Measurements from ENCODE around the gene CXCR4. TPM values are rescaled to one million over a fixed set of nuclear protein-coding genes. Genes with fewer than 3 reads are reported as not detected.

CXCR4 gene
- total and polyA plus RNA-seq, 10 of the 15 experiments (the other 5 are each of a cell fraction or from before 2014, with no cell fraction given): 31.1 to 749 (median 52.7) TPM

DNA sequence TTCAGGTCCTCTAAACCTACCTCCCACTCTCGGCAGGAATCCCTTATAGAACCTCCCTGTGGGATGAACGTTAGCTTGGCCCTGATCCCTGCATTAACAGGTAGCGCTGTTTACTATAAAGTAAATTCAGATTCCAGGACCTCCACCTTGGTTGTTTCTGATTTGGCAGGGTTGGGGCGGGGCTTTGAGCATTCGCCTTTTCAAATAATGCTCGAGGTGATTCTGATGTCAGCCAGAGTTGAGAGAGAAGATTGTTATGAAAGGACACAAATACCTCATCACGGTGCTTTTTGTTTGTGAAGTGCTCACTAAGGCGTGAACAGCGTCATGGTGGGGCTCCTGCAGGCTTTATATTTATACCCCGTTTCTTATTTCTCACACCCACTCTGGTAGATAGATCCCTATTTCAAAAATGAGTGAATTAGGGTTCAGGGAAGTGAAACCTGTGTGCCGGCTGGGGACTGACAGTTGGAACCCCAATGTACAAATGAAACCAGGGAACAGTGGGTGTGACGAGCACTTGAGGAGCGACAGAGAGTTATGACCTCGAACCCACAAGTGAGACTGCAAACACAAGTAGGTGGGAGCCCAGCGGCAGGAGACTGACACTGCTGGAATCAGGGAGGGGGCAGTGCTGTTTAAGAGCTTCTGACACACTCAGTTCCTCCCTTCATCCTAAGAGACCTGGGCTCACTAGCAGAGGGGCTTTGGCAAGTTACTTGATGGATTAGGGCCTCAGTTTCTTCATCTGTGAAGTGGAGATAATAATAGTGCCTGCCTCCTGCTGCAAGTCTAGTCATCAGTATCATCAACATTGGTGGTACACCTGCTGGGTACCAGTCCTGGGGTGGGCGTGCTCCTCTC, 14.2 kb upstream of the CXCR4 start (continued):
- TF ChIP-seq, protein P1, sequence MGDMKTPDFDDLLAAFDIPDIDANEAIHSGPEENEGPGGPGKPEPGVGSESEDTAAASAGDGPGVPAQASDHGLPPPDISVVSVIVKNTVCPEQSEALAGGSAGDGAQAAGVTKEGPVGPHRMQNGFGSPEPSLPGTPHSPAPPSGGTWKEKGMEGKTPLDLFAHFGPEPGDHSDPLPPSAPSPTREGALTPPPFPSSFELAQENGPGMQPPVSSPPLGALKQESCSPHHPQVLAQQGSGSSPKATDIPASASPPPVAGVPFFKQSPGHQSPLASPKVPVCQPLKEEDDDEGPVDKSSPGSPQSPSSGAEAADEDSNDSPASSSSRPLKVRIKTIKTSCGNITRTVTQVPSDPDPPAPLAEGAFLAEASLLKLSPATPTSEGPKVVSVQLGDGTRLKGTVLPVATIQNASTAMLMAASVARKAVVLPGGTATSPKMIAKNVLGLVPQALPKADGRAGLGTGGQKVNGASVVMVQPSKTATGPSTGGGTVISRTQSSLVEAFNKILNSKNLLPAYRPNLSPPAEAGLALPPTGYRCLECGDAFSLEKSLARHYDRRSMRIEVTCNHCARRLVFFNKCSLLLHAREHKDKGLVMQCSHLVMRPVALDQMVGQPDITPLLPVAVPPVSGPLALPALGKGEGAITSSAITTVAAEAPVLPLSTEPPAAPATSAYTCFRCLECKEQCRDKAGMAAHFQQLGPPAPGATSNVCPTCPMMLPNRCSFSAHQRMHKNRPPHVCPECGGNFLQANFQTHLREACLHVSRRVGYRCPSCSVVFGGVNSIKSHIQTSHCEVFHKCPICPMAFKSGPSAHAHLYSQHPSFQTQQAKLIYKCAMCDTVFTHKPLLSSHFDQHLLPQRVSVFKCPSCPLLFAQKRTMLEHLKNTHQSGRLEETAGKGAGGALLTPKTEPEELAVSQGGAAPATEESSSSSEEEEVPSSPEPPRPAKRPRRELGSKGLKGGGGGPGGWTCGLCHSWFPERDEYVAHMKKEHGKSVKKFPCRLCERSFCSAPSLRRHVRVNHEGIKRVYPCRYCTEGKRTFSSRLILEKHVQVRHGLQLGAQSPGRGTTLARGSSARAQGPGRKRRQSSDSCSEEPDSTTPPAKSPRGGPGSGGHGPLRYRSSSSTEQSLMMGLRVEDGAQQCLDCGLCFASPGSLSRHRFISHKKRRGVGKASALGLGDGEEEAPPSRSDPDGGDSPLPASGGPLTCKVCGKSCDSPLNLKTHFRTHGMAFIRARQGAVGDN (IDR thresholded peaks at IDR 0.05): 0 out of 2 replicates have a peak, but pooled peaks have one; percentile 56
- TF ChIP-seq, protein P2, sequence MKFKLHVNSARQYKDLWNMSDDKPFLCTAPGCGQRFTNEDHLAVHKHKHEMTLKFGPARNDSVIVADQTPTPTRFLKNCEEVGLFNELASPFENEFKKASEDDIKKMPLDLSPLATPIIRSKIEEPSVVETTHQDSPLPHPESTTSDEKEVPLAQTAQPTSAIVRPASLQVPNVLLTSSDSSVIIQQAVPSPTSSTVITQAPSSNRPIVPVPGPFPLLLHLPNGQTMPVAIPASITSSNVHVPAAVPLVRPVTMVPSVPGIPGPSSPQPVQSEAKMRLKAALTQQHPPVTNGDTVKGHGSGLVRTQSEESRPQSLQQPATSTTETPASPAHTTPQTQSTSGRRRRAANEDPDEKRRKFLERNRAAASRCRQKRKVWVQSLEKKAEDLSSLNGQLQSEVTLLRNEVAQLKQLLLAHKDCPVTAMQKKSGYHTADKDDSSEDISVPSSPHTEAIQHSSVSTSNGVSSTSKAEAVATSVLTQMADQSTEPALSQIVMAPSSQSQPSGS (IDR thresholded peaks at IDR 0.05; ENCODE audit: low read length): peak; percentile 99
- TF ChIP-seq MTA2 (IDR thresholded peaks at IDR 0.05; ENCODE audit: low read depth) (peak; percentile 99), IRF4 (IDR thresholded peaks at IDR 0.05; ENCODE audit: low read depth, low read length) (peak; percentile 99), IKZF2 (IDR thresholded peaks at IDR 0.05) (peak; percentile 99 to 100), FOXK2 (IDR thresholded peaks at IDR 0.05) (peak; percentile 74; the same call in 1 of the 2 replicates), RAD21 (IDR thresholded peaks at IDR 0.05; ENCODE audit: insufficient read depth, low read depth, low read length) (peak; percentile 21; the same call in 1 of the 2 replicates), JUND (IDR thresholded peaks at IDR 0.05; ENCODE audit: low read depth, low read length) (0 out of 2 replicates have a peak, but pooled peaks have one; percentile 29), ZNF622 (IDR thresholded peaks at IDR 0.05) (no peak), MYC (IDR thresholded peaks at IDR 0.05; ENCODE audit: insufficient read depth, insufficient read length, insufficient replicate concordance, low read length, severe bottlenecking) (no peak)
- TF ChIP-seq, protein P3, sequence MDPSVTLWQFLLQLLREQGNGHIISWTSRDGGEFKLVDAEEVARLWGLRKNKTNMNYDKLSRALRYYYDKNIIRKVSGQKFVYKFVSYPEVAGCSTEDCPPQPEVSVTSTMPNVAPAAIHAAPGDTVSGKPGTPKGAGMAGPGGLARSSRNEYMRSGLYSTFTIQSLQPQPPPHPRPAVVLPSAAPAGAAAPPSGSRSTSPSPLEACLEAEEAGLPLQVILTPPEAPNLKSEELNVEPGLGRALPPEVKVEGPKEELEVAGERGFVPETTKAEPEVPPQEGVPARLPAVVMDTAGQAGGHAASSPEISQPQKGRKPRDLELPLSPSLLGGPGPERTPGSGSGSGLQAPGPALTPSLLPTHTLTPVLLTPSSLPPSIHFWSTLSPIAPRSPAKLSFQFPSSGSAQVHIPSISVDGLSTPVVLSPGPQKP (IDR thresholded peaks at IDR 0.05; ENCODE audit: low read depth, low read length): no peak
- TF ChIP-seq, protein P4, sequence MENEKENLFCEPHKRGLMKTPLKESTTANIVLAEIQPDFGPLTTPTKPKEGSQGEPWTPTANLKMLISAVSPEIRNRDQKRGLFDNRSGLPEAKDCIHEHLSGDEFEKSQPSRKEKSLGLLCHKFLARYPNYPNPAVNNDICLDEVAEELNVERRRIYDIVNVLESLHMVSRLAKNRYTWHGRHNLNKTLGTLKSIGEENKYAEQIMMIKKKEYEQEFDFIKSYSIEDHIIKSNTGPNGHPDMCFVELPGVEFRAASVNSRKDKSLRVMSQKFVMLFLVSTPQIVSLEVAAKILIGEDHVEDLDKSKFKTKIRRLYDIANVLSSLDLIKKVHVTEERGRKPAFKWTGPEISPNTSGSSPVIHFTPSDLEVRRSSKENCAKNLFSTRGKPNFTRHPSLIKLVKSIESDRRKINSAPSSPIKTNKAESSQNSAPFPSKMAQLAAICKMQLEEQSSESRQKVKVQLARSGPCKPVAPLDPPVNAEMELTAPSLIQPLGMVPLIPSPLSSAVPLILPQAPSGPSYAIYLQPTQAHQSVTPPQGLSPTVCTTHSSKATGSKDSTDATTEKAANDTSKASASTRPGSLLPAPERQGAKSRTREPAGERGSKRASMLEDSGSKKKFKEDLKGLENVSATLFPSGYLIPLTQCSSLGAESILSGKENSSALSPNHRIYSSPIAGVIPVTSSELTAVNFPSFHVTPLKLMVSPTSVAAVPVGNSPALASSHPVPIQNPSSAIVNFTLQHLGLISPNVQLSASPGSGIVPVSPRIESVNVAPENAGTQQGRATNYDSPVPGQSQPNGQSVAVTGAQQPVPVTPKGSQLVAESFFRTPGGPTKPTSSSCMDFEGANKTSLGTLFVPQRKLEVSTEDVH (IDR thresholded peaks at IDR 0.05; ENCODE audit: low read depth, partially characterized antibody): peak; percentile 93
- TF ChIP-seq, protein P5, sequence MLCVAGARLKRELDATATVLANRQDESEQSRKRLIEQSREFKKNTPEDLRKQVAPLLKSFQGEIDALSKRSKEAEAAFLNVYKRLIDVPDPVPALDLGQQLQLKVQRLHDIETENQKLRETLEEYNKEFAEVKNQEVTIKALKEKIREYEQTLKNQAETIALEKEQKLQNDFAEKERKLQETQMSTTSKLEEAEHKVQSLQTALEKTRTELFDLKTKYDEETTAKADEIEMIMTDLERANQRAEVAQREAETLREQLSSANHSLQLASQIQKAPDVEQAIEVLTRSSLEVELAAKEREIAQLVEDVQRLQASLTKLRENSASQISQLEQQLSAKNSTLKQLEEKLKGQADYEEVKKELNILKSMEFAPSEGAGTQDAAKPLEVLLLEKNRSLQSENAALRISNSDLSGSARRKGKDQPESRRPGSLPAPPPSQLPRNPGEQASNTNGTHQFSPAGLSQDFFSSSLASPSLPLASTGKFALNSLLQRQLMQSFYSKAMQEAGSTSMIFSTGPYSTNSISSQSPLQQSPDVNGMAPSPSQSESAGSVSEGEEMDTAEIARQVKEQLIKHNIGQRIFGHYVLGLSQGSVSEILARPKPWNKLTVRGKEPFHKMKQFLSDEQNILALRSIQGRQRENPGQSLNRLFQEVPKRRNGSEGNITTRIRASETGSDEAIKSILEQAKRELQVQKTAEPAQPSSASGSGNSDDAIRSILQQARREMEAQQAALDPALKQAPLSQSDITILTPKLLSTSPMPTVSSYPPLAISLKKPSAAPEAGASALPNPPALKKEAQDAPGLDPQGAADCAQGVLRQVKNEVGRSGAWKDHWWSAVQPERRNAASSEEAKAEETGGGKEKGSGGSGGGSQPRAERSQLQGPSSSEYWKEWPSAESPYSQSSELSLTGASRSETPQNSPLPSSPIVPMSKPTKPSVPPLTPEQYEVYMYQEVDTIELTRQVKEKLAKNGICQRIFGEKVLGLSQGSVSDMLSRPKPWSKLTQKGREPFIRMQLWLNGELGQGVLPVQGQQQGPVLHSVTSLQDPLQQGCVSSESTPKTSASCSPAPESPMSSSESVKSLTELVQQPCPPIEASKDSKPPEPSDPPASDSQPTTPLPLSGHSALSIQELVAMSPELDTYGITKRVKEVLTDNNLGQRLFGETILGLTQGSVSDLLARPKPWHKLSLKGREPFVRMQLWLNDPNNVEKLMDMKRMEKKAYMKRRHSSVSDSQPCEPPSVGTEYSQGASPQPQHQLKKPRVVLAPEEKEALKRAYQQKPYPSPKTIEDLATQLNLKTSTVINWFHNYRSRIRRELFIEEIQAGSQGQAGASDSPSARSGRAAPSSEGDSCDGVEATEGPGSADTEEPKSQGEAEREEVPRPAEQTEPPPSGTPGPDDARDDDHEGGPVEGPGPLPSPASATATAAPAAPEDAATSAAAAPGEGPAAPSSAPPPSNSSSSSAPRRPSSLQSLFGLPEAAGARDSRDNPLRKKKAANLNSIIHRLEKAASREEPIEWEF (IDR thresholded peaks at IDR 0.05; ENCODE audit: insufficient replicate concordance, low read depth, low read length): peak; percentile 89

Measured in GM12878 (cell line).